ENCODE results near the gene PHYKPL.

DNA sequence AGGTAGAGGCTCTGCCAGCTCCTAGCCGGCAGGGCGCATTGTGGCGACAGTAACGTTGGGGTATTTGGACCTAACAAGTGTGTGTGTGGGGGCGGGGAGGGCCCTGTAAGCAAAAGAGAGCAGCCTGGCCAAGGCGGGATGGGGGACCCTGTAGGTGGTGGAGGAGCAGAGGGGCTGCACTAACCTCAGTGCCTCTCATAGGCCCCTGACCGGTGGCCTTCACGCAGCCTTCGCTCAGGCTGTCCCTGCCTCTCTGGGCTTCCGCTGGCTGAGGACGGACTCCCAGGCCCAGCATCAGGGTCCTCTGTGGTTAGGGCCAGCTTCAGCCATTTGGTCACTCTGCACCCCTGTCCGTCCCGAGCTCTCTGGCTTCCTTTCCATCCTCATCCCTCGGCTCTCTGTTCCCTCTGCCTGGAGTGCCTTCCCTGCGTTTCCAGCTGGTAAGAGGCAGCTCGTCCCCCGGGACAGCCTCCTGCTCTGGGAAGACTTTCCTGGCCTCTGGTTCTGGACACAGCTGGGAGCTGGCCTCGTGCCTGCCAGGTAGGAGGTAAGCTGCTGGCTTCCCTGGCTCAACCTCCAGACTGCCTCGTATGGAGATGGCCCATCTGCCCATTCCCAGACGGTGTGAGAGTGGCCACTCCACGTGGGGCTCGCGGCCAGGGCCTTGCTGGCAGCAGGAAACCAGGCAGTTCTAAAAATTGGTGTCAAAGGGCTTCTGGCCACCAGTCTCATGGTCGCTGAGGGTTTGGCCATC is 39.3 kb upstream of the PHYKPL start:
- TF ChIP-seq POLR2A (IDR thresholded peaks at IDR 0.05; ENCODE audit: low read length) = no peak
- TF ChIP-seq GATA1 (IDR thresholded peaks at IDR 0.05; ENCODE audit: low read depth, low read length) = no peak

All from erythroblast (primary cell).